Endothelial cell of umbilical vein (primary cell): ENCODE data around the gene CCDC15. TPM values are rescaled to one million over a fixed set of nuclear protein-coding genes. Genes with fewer than 3 reads are reported as not detected.

Source experiments
- BruUV-seq: library from RNA; stranded (reverse); fragments of 400-500 nt; replicated peaks from 2 replicates; lab custom pipeline; 2021; lab: Mats Ljungman, UMichigan
- CTCF ChIA-PET: fragments of 300-600, 350-600 bp; sonication (Branson Sonifier 250); formaldehyde crosslinking; loops from one replicate; lab custom pipeline; 2021; ENCODE audit warnings: antibody characterized with exemption, inconsistent platforms; lab: Charles Lee
- POLR2A ChIA-PET: fragments of 300-600, 350-600 bp; sonication (Branson Sonifier 250); formaldehyde crosslinking; loops from one replicate; lab custom pipeline; 2021; ENCODE audit warnings: antibody characterized with exemption, inconsistent platforms; lab: Charles Lee
- DNase-seq: peaks from one replicate; pipeline ENCODE4 v3.0.0-alpha.2; 2011; ENCODE audit warnings: low read depth, low spot score
- FAIRE-seq: peaks from 2 replicates; lab custom pipeline; 2011; peaks lifted over from hg19 to GRCh38; lab: Jason Lieb, UNC
- H2AFZ ChIP-seq: 2 replicates; pipeline ENCODE4 v1.6.0; 2012; ENCODE audit warnings: low read depth, low read length, control low read depth, inconsistent platforms
- H3K27ac ChIP-seq: 2 replicates; pipeline ENCODE4 v1.5.1; 2011; ENCODE audit warnings: low read depth, mild to moderate bottlenecking, control low read depth, low read length, moderate library complexity; ENCODE audit not compliant: insufficient read depth
- H3K27me3 ChIP-seq, 2 experiments: 2 replicates each; pipeline versions ENCODE4 v1.6.0 to v1.6.1; 2011; ENCODE audit warnings: low read length in 2 of 2, mixed read lengths in 1 of 2; ENCODE audit not compliant: control insufficient read depth in 2 of 2, insufficient read depth in 2 of 2
- H3K36me3 ChIP-seq, 2 experiments: 2 replicates in 1 of 2; 3 replicates in 1 of 2; pipeline ENCODE4 v1.5.1; 2011; ENCODE audit warnings: low read length in 2 of 2, mild to moderate bottlenecking in 1 of 2, moderate library complexity in 1 of 2; ENCODE audit not compliant: control insufficient read depth in 2 of 2, insufficient read depth in 2 of 2; ENCODE audit errors: extremely low read depth in 1 of 2
- H3K4me1 ChIP-seq: 3 replicates; pipeline ENCODE4 v1.5.1; 2011; ENCODE audit warnings: mild to moderate bottlenecking, low read length; ENCODE audit not compliant: control insufficient read depth, insufficient read depth; ENCODE audit errors: extremely low read depth
- H3K4me2 ChIP-seq: 2 replicates; pipeline ENCODE4 v1.6.1; 2011; ENCODE audit warnings: low read length, control low read depth, mixed read lengths; ENCODE audit not compliant: insufficient read depth
- H3K4me3 ChIP-seq, 3 experiments: fragments of 200-600 bp in 1 of 3; sonication (generic), shearing (Covaris generic) in 1 of 3; replicated peaks in 1 of 3; 2 replicates each; pipeline ENCODE4 v1.5.1; 2011 to 2016; ENCODE audit warnings: control low read depth in 3 of 3, low read length in 3 of 3, mild to moderate bottlenecking in 2 of 3, inconsistent platforms in 1 of 3, low read depth in 1 of 3, moderate library complexity in 1 of 3; ENCODE audit not compliant: insufficient read depth in 1 of 3
- H3K79me2 ChIP-seq: 2 replicates; pipeline ENCODE4 v1.6.0; 2012; ENCODE audit warnings: low read length, inconsistent platforms; ENCODE audit not compliant: control insufficient read depth, insufficient read depth
- H3K9ac ChIP-seq: replicated peaks from 2 replicates; pipeline ENCODE3; 2011; ENCODE audit warnings: low read length, control low read depth; ENCODE audit not compliant: insufficient read depth; ENCODE audit errors: extremely low read depth
- H3K9me1 ChIP-seq: replicated peaks from 3 replicates; pipeline ENCODE4 v1.6.0; 2011; ENCODE audit warnings: mild to moderate bottlenecking, low read length; ENCODE audit not compliant: control insufficient read depth, insufficient read depth; ENCODE audit errors: extremely low read depth
- H3K9me3 ChIP-seq: replicated peaks from 2 replicates; pipeline ENCODE4 v1.5.1; 2012; ENCODE audit warnings: low read length, inconsistent platforms; ENCODE audit not compliant: control insufficient read depth, insufficient read depth
- H4K20me1 ChIP-seq: replicated peaks from 2 replicates; pipeline ENCODE3; 2011; ENCODE audit warnings: mild to moderate bottlenecking, low read length; ENCODE audit not compliant: control insufficient read depth, insufficient read depth; ENCODE audit errors: extremely low read depth
- EZH2 ChIP-seq: IDR thresholded peaks from 2 replicates; pipeline ENCODE4 v1.6.1; 2012; ENCODE audit warnings: borderline replicate concordance, low read depth, mild to moderate bottlenecking, moderate library complexity, low read length, inconsistent platforms; ENCODE audit not compliant: severe bottlenecking
- GATA2 ChIP-seq: IDR thresholded peaks from 2 replicates; pipeline ENCODE4 v1.7.0; 2011; ENCODE audit warnings: low read depth, mild to moderate bottlenecking, moderate library complexity, mixed read lengths, low read length; ENCODE audit not compliant: insufficient read length, insufficient read depth
- JUN ChIP-seq: IDR thresholded peaks from 2 replicates; pipeline ENCODE4 v1.6.1; 2011; ENCODE audit warnings: borderline replicate concordance, low read depth; ENCODE audit not compliant: insufficient read length, insufficient read depth
- MYC ChIP-seq: IDR thresholded peaks from one replicate; pipeline ENCODE4 v1.6.1; 2011; ENCODE audit warnings: mild to moderate bottlenecking, low read depth, low read length
- POLR2AphosphoS5 ChIP-seq: IDR thresholded peaks from 2 replicates; pipeline ENCODE4 v1.6.1; 2012; ENCODE audit warnings: low read depth, mild to moderate bottlenecking, control low read depth, low read length, moderate library complexity; ENCODE audit not compliant: insufficient read depth
- dilution Hi-C: fragments of 300-500 bp; cut with MboI; formaldehyde crosslinking; loops from one replicate; pipeline ENCODE4 v1.15.0; 2019; ENCODE audit warnings: low sequenced_read_pairs; ENCODE audit not compliant: extremely low pct_ligation_motif_present
- intact Hi-C: fragments of 100-400 bp; cut with micrococcal nuclease; formaldehyde crosslinking; loops from one replicate; pipeline ENCODE4 v1.10.0; 2022
- polyA plus RNA-seq, 4 experiments: library from polyadenylated mRNA; depleted of rRNA in 3 of 4; stranded (reverse) in 3 of 4; unstranded in 1 of 4; fragments of >200 nt; gene quantifications; 2 replicates each; pipeline versions ENCODE4 v1.2.1 to v1.2.3, GENCODE V29; 2011 to 2012; ENCODE audit warnings: missing spikeins in 1 of 4
- total RNA-seq: library from RNA; stranded (reverse); gene quantifications from 2 replicates; pipeline ENCODE4 v1.2.3, GENCODE V29; 2021
- TF ChIP-seq, protein P1 (sequence below), 2 donors: IDR thresholded peaks; 1 replicate in 1 of 2; 2 replicates in 1 of 2; pipeline ENCODE4 v1.5.1; 2011; ENCODE audit warnings: low read length in 2 of 2, mild to moderate bottlenecking in 2 of 2, moderate library complexity in 2 of 2, control low read depth in 1 of 2, inconsistent platforms in 1 of 2, low read depth in 1 of 2; ENCODE audit not compliant: insufficient read depth in 1 of 2; ENCODE audit errors: extremely low read depth in 1 of 2
- TF ChIP-seq, protein P2 (sequence below): IDR thresholded peaks from 2 replicates; pipeline ENCODE4 v1.6.1; 2011; ENCODE audit not compliant: insufficient read depth, insufficient read length

The CCDC15 gene
- total and polyA plus RNA-seq, 2 donors (not counting 3 experiments of a cell fraction or from before 2014, with no cell fraction given) = 0.75 to 3.8 TPM

DNA sequence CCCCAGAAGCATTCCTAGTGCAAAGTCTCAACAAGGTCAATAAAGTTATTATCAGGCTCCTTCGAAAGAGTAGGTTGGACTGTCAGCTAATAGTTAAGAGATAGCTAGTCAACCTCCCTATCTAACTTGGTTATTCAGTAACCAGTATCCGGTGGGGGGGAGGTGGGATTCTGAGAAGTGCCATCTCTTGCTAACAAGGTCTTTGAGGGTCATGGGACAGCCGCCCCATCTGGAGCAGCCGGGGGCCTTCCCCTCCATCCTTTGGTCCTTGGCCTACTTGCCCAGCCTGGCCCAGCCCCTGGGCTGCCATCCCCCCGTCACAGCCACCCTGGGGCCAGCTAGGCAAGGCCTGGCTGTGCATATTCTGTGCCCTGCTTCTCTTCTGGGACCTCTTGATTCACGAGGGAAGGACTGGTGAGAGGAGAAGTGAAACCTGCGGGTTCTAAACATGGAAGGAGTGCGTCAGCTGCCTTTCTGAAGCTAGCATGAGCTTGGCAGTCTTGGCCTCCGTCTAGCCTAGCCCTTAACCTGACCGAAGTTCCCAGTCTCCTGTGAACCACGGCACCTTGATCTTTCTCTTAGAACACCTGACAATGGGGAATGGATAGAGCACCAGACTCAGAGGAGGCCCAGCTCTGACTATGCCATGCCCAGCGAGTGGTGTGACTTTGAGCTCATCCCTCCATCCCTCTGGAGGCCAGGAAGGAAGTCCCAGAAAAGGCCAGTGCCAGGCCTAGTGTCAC is 118.4 kb downstream of the CCDC15 start:
- BruUV-seq = no TSS peak
- peaks cover 8% of the 10 kb centered on the region for H3K4me1 ChIP-seq
- H2AFZ ChIP-seq = no peak overlapping the region
- H3K9ac ChIP-seq = no peak overlapping the region
- no peaks in the 10 kb centered on the region for H3K36me3 ChIP-seq
- no peaks in the 10 kb centered on the region for H4K20me1 ChIP-seq
- TF ChIP-seq, protein P1, sequence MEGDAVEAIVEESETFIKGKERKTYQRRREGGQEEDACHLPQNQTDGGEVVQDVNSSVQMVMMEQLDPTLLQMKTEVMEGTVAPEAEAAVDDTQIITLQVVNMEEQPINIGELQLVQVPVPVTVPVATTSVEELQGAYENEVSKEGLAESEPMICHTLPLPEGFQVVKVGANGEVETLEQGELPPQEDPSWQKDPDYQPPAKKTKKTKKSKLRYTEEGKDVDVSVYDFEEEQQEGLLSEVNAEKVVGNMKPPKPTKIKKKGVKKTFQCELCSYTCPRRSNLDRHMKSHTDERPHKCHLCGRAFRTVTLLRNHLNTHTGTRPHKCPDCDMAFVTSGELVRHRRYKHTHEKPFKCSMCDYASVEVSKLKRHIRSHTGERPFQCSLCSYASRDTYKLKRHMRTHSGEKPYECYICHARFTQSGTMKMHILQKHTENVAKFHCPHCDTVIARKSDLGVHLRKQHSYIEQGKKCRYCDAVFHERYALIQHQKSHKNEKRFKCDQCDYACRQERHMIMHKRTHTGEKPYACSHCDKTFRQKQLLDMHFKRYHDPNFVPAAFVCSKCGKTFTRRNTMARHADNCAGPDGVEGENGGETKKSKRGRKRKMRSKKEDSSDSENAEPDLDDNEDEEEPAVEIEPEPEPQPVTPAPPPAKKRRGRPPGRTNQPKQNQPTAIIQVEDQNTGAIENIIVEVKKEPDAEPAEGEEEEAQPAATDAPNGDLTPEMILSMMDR (IDR thresholded peaks at IDR 0.05; ENCODE audit: extremely low read depth in 1 of 2, insufficient read depth in 1 of 2, low read depth in 1 of 2, low read length in 2 of 2) = no peak
- TF ChIP-seq, protein P2, sequence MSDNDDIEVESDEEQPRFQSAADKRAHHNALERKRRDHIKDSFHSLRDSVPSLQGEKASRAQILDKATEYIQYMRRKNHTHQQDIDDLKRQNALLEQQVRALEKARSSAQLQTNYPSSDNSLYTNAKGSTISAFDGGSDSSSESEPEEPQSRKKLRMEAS = no peak
- TF ChIP-seq MYC (no peak), EZH2 (no peak), JUN (no peak), POLR2AphosphoS5 (no peak), GATA2 (no peak)
- ChIA-PET CTCF (no interaction called here), POLR2A (no interaction called here)
- intact Hi-C loops = no loop called here
- H3K27ac ChIP-seq = no peak overlapping the region
- H3K9me3 ChIP-seq = no peaks in the 10 kb centered on the region
- H3K27me3 ChIP-seq = no peaks in the 10 kb centered on the region
- dilution Hi-C loops = no loop called here
- DNase-seq (no peak), FAIRE-seq (no peak)
- no peak overlapping the region for H3K4me2 ChIP-seq
- H3K4me3 ChIP-seq = no peak overlapping the region
- H3K9me1 ChIP-seq = no peaks in the 10 kb centered on the region
- no peaks in the 10 kb centered on the region for H3K79me2 ChIP-seq
